Measurements from ENCODE around the gene ZCCHC4. TPM values are rescaled to one million over a fixed set of nuclear protein-coding genes. Genes with fewer than 3 reads are reported as not detected.
A peak's percentile ranks its signal among the peaks of the same experiment; 100 is the strongest.

The ZCCHC4 gene
- total and polyA plus RNA-seq, 4 experiments from 2014 or later = 9.2 to 14.4 (median 12.8) TPM

GRCh38 chr4:25410820-25411529 is 98.4 kb downstream of the ZCCHC4 start:
- Mint-ChIP-seq H3K4me1 (no peaks in the 10 kb centered on the region), H3K9me3 (no peaks in the 10 kb centered on the region), H3K27ac (no peak overlapping the region), H3K36me3 (peaks cover 62 to 83% of the 10 kb centered on the region in 2 donors), H3K27me3 (no peaks in the 10 kb centered on the region), H3K4me3 (no peak overlapping the region)
- ChIA-PET CTCF (ENCODE audit: partially characterized antibody) (no interaction called here), POLR2A (ENCODE audit: partially characterized antibody) (no interaction called here)
- Histone ChIP-seq H3K4me3 (ENCODE audit: low read length in 2 of 2) (no peak overlapping the region), H3K27me3 (ENCODE audit: insufficient read depth, low read length) (no peaks in the 10 kb centered on the region), H3K27ac (ENCODE audit: low read depth, low read length) (no peak overlapping the region), H3K36me3 (ENCODE audit: insufficient read depth, low read length) (peaks cover 55% of the 10 kb centered on the region), H3K9me3 (ENCODE audit: control insufficient read depth in 1 of 2, low read length in 2 of 2) (no peaks in the 10 kb centered on the region), H3K4me1 (ENCODE audit: insufficient read depth, low read length) (no peaks in the 10 kb centered on the region)
- intact Hi-C loops (cut with micrococcal nuclease) = no loop called here
- no peak for DNase-seq

GRCh38 chr4:25413261-25413660 is 100.7 kb downstream of the ZCCHC4 start:
- Mint-ChIP-seq H3K27ac (peak overlapping the region in 3 of 7 donors; percentile 29 to 82 (median 32)), H3K4me1 (no peaks in the 10 kb centered on the region), H3K36me3 (peaks cover 63 to 90% of the 10 kb centered on the region in 2 donors), H3K27me3 (no peaks in the 10 kb centered on the region), H3K9me3 (no peaks in the 10 kb centered on the region), H3K4me3 (no peak overlapping the region)
- POLR2A ChIA-PET (ENCODE audit: partially characterized antibody) = no interaction called here
- H3K9me3 ChIP-seq (ENCODE audit: control insufficient read depth in 1 of 2, low read length in 2 of 2) = no peaks in the 10 kb centered on the region
- H3K36me3 ChIP-seq (ENCODE audit: insufficient read depth, low read length) = peaks cover 54% of the 10 kb centered on the region
- intact Hi-C loops (cut with micrococcal nuclease) = no loop called here
- H3K27me3 ChIP-seq (ENCODE audit: insufficient read depth, low read length) = no peaks in the 10 kb centered on the region
- no peak overlapping the region for H3K4me3 ChIP-seq (ENCODE audit: low read length in 2 of 2)
- no peak for DNase-seq
- H3K4me1 ChIP-seq (ENCODE audit: insufficient read depth, low read length) = no peaks in the 10 kb centered on the region
- no peak overlapping the region for H3K27ac ChIP-seq (ENCODE audit: low read depth, low read length)
- CTCF ChIA-PET (ENCODE audit: partially characterized antibody) = interaction anchor here (1.4 kb wide), 1 partner anchor 46 kb away, joined by 3 read pairs; no protein-coding TSS in a partner anchor

GRCh38 chr4:25417014-25417413 is 104.4 kb downstream of the ZCCHC4 start:
- peaks cover 20% of the 10 kb centered on the region for H3K36me3 ChIP-seq (ENCODE audit: insufficient read depth, low read length)
- CTCF ChIA-PET (ENCODE audit: partially characterized antibody) = interaction anchor here (1.5 kb wide), 1 partner anchor 23 kb away, joined by 3 read pairs; no protein-coding TSS in a partner anchor
- no peaks in the 10 kb centered on the region for H3K9me3 ChIP-seq (ENCODE audit: control insufficient read depth in 1 of 2, low read length in 2 of 2)
- no peak overlapping the region for H3K4me3 ChIP-seq (ENCODE audit: low read length in 2 of 2)
- Mint-ChIP-seq H3K27me3 (no peaks in the 10 kb centered on the region), H3K4me1 (peaks cover 0 to 2% (median under 1%) of the 10 kb centered on the region in 4 donors), H3K36me3 (peaks cover 44 to 76% of the 10 kb centered on the region in 2 donors), H3K9me3 (no peaks in the 10 kb centered on the region), H3K27ac (no peak overlapping the region), H3K4me3 (no peak overlapping the region)
- DNase-seq = no peak
- no peaks in the 10 kb centered on the region for H3K4me1 ChIP-seq (ENCODE audit: insufficient read depth, low read length)
- POLR2A ChIA-PET (ENCODE audit: partially characterized antibody) = no interaction called here
- intact Hi-C loops (cut with micrococcal nuclease) = no loop called here
- no peak overlapping the region for H3K27ac ChIP-seq (ENCODE audit: low read depth, low read length)
- no peaks in the 10 kb centered on the region for H3K27me3 ChIP-seq (ENCODE audit: insufficient read depth, low read length)

Other genes with a start within 250 kb of the ZCCHC4 start
- 10 to 100 TPM; 14.7 to 15.1 TPM for gene SEPSECS, start 152.3 kb upstream of the ZCCHC4 start, total RNA-seq
- 1 to 10 TPM; 1.3 to 3.4 TPM for gene SEPSECS, start 152.3 kb upstream of the ZCCHC4 start, polyA plus RNA-seq
- 10 to 100 TPM; 15.0 to 15.3 TPM for gene PI4K2B, start 78.7 kb upstream of the ZCCHC4 start, total RNA-seq
- 10 to 100 TPM; 13.5 to 14.0 TPM for gene PI4K2B, start 78.7 kb upstream of the ZCCHC4 start, polyA plus RNA-seq
- gene ANAPC4, start 64.5 kb downstream of the ZCCHC4 start, total RNA-seq = 10 to 100 TPM; 61.8 to 63.7 TPM
- gene ANAPC4, start 64.5 kb downstream of the ZCCHC4 start, polyA plus RNA-seq = 10 to 100 TPM; 22.2 to 27.7 TPM